ENCODE measurements around the gene GON4L. TPM values are rescaled to one million over a fixed set of nuclear protein-coding genes. Genes with fewer than 3 reads are reported as not detected.
A peak's percentile ranks its signal among the peaks of the same experiment; 100 is the strongest.

GON4L gene
- polyA plus RNA-seq, 1 of the 3 experiments (the other 2 are of a cell fraction): 16.5 TPM

DNA sequence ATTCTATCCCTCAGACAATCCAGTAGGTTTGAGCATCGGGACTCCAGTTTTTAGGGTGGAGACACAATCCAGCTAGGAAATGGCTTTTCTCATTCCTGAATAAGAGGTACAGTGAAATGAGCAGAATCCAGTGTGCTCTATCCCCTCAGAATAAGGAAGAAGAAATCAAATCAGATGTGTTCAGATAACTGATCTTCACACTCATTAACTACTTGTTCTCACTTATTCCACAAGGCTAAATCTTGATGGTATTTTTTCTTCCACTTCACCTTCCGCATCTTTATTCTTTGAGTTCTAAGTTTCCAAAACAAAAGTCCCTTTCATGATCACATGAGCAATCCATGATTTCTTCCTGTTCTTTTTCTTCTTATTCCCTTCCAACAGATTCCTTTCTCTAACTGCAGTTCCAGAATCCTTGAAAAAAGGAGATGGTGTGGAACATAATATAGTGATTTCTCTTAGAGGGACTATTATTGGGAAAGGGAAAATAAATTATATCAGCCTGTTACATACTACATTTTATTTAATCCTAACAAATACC is 4.0 kb upstream of the GON4L start:
- no peak for TF ChIP-seq GABPA (IDR thresholded peaks at IDR 0.05; ENCODE audit: low read depth)
- no peak for TF ChIP-seq POLR2AphosphoS5 (IDR thresholded peaks at IDR 0.05; ENCODE audit: low read depth, low read length)
- TF ChIP-seq, protein P1, sequence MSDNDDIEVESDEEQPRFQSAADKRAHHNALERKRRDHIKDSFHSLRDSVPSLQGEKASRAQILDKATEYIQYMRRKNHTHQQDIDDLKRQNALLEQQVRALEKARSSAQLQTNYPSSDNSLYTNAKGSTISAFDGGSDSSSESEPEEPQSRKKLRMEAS (IDR thresholded peaks at IDR 0.05; ENCODE audit: low read depth): no peak
- H4K20me1 ChIP-seq (ENCODE audit: insufficient read depth): no peaks in the 10 kb centered on the region
- peaks cover 71% of the 10 kb centered on the region for H3K79me2 ChIP-seq (ENCODE audit: insufficient read depth)
- H3K9me2 ChIP-seq: no peaks in the 10 kb centered on the region
- no peak for DNase-seq
- peak overlapping the region; percentile 95 to 96 for H3K27ac ChIP-seq (ENCODE audit: low read depth in 2 of 2, low read length in 1 of 2)
- no peaks in the 10 kb centered on the region for H3K9me3 ChIP-seq
- 55% methylated on average over 2 of the region's 2 CpGs for WGBS (ENCODE audit: low lambda C conversion rate)
- peak overlapping the region; percentile 71; the same call in 1 of the 2 replicates for H2AFZ ChIP-seq (ENCODE audit: low read depth)
- ChIA-PET POLR2A (interaction anchor here (0.9 to 4.0 kb wide), 3 partner anchors 11 to 221 kb away, joined by 3 to 32 read pairs (median 14); partner anchors contain the start of genes KHDC4 and MEX3A), CTCF (no interaction called here)
- H3F3A ChIP-seq (replicated peaks; ENCODE audit: insufficient read depth): peaks cover 32% of the 10 kb centered on the region
- H3K9ac ChIP-seq: peak overlapping the region; percentile 88
- H3K4me1 ChIP-seq (ENCODE audit: control insufficient read depth in 1 of 2, insufficient read depth in 2 of 2, low read depth in 1 of 2, low read length in 1 of 2): peaks cover 9 to 16% of the 10 kb centered on the region in 2 experiments; a peak in 3 of 4 replicates
- H3K27me3 ChIP-seq (ENCODE audit: insufficient read depth): no peaks in the 10 kb centered on the region
- peak overlapping the region; percentile 66 to 89 for H3K4me3 ChIP-seq (ENCODE audit: low read depth in 2 of 2, low read length in 1 of 2)
- peaks cover 0 to 6% of the 10 kb centered on the region in 2 experiments for H3K36me3 ChIP-seq (replicated peaks in 1 of 2; ENCODE audit: control insufficient read depth in 1 of 2, insufficient read depth in 2 of 2, low read length in 1 of 2)
- peak overlapping the region; percentile 88 for H3K4me2 ChIP-seq

DNA sequence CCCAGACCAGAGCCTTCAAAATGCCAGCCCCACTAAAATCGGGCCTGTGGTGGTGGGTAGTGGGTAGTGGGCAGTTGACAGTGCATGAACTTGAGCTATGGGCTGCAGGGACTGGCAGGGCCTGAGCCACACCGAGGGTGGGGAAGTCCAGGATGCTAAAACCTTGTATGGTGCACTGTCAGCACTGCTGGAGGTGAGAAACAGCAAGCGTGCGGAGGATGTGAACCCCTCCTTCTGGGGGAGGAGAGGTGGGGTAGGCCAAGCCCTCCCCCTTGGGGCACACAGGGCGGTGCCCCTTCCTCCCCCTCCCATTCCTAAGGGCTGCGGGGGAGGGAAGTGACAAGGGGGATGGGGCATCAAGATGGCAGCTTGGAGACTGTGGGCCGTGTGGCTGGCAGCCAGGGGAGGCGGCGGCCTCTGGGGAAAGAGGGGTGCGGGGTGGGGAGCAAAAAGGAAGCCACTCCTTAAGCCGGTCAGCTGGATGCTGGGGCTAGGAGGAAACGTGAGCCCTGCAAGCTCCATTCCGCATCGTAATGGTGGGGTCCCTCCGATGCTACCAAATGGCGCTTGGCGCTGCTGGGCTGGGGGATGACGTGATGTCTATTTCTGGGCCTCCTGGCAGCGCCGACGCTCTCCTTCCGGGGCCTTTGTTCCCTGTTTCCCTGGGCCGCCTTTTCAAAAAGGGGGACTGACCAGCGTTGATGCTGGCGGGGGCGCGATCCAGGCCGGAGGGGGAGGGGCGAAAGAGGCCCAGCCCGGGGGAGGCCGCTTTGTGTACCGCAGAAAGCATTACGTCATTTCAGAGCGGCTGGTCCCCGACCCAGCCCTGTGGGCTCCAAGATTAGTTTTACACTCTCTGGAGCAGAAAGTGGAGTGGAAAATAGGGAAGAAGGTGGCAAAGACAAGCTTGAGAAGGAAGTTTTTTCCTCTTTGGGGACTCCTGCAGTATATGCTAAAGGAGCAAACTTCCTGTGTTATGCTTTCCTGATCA is 3.2 kb upstream of the GON4L start:
- H3K79me2 ChIP-seq (ENCODE audit: insufficient read depth): peaks cover 73% of the 10 kb centered on the region
- CTCF ChIA-PET: interaction anchor here (1.6 kb wide), 1 partner anchor 78 kb away, joined by 3 read pairs; no protein-coding TSS in a partner anchor
- TF ChIP-seq NRF1 (IDR thresholded peaks at IDR 0.05; ENCODE audit: low read depth, low read length): no peak
- no peak for TF ChIP-seq SMC3 (IDR thresholded peaks at IDR 0.05; ENCODE audit: low read depth, low read length)
- no peak for TF ChIP-seq EZH2phosphoT487 (IDR thresholded peaks at IDR 0.05; ENCODE audit: borderline replicate concordance, low read depth)
- TF ChIP-seq, protein P2, sequence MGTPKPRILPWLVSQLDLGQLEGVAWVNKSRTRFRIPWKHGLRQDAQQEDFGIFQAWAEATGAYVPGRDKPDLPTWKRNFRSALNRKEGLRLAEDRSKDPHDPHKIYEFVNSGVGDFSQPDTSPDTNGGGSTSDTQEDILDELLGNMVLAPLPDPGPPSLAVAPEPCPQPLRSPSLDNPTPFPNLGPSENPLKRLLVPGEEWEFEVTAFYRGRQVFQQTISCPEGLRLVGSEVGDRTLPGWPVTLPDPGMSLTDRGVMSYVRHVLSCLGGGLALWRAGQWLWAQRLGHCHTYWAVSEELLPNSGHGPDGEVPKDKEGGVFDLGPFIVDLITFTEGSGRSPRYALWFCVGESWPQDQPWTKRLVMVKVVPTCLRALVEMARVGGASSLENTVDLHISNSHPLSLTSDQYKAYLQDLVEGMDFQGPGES (IDR thresholded peaks at IDR 0.05; ENCODE audit: low read depth, low read length): no peak
- TF ChIP-seq GABPA (IDR thresholded peaks at IDR 0.05; ENCODE audit: low read depth): peak; percentile 27; the same call in 1 of the 2 replicates
- TF ChIP-seq CHD2 (IDR thresholded peaks at IDR 0.05; ENCODE audit: low read length, partially characterized antibody): peak; percentile 42
- TF ChIP-seq SIN3A (IDR thresholded peaks at IDR 0.05; ENCODE audit: borderline replicate concordance, low read depth, low read length): no peak
- peak in 1 of 2 experiments; percentile 29; a peak in 1 of 4 replicates for TF ChIP-seq EP300 (IDR thresholded peaks at IDR 0.05; ENCODE audit: borderline replicate concordance in 1 of 2, low read depth in 1 of 2, low read length in 1 of 2)
- TF ChIP-seq, protein P3, sequence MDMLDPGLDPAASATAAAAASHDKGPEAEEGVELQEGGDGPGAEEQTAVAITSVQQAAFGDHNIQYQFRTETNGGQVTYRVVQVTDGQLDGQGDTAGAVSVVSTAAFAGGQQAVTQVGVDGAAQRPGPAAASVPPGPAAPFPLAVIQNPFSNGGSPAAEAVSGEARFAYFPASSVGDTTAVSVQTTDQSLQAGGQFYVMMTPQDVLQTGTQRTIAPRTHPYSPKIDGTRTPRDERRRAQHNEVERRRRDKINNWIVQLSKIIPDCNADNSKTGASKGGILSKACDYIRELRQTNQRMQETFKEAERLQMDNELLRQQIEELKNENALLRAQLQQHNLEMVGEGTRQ (IDR thresholded peaks at IDR 0.05; ENCODE audit: borderline replicate concordance, low read depth, low read length): no peak
- TF ChIP-seq, protein P4, sequence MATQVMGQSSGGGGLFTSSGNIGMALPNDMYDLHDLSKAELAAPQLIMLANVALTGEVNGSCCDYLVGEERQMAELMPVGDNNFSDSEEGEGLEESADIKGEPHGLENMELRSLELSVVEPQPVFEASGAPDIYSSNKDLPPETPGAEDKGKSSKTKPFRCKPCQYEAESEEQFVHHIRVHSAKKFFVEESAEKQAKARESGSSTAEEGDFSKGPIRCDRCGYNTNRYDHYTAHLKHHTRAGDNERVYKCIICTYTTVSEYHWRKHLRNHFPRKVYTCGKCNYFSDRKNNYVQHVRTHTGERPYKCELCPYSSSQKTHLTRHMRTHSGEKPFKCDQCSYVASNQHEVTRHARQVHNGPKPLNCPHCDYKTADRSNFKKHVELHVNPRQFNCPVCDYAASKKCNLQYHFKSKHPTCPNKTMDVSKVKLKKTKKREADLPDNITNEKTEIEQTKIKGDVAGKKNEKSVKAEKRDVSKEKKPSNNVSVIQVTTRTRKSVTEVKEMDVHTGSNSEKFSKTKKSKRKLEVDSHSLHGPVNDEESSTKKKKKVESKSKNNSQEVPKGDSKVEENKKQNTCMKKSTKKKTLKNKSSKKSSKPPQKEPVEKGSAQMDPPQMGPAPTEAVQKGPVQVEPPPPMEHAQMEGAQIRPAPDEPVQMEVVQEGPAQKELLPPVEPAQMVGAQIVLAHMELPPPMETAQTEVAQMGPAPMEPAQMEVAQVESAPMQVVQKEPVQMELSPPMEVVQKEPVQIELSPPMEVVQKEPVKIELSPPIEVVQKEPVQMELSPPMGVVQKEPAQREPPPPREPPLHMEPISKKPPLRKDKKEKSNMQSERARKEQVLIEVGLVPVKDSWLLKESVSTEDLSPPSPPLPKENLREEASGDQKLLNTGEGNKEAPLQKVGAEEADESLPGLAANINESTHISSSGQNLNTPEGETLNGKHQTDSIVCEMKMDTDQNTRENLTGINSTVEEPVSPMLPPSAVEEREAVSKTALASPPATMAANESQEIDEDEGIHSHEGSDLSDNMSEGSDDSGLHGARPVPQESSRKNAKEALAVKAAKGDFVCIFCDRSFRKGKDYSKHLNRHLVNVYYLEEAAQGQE (IDR thresholded peaks at IDR 0.05; ENCODE audit: low read depth, low read length): no peak
- no peak for TF ChIP-seq GATA2 (CRISPR knock-in tag; IDR thresholded peaks at IDR 0.05)
- TF ChIP-seq, protein P5, sequence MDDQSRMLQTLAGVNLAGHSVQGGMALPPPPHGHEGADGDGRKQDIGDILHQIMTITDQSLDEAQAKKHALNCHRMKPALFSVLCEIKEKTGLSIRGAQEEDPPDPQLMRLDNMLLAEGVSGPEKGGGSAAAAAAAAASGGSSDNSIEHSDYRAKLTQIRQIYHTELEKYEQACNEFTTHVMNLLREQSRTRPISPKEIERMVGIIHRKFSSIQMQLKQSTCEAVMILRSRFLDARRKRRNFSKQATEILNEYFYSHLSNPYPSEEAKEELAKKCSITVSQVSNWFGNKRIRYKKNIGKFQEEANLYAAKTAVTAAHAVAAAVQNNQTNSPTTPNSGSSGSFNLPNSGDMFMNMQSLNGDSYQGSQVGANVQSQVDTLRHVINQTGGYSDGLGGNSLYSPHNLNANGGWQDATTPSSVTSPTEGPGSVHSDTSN (IDR thresholded peaks at IDR 0.05): no peak
- no peak; the same call in 1 of the 2 replicates for TF ChIP-seq NFIC (IDR thresholded peaks at IDR 0.05; ENCODE audit: borderline replicate concordance)
- TF ChIP-seq MEF2A (IDR thresholded peaks at IDR 0.05; ENCODE audit: borderline replicate concordance, low read depth): peak; percentile 83; the same call in 1 of the 2 replicates

More for the DNA sequence above, 3.2 kb upstream of the GON4L start:
- Histone ChIP-seq H3K9me3 (no peaks in the 10 kb centered on the region), H2AFZ (ENCODE audit: low read depth) (peak overlapping the region; percentile 71; the same call in 1 of the 2 replicates), H3K27me3 (ENCODE audit: insufficient read depth) (no peaks in the 10 kb centered on the region), H3K27ac (ENCODE audit: low read depth in 2 of 2, low read length in 1 of 2) (peak overlapping the region; percentile 95 to 96), H3K9ac (peak overlapping the region; percentile 88), H3K4me1 (ENCODE audit: control insufficient read depth in 1 of 2, insufficient read depth in 2 of 2, low read depth in 1 of 2, low read length in 1 of 2) (peaks cover 9 to 17% of the 10 kb centered on the region in 2 experiments; a peak in 3 of 4 replicates), H3K4me2 (peak overlapping the region; percentile 88), H3K9me2 (no peaks in the 10 kb centered on the region), H4K20me1 (ENCODE audit: insufficient read depth) (no peaks in the 10 kb centered on the region), H3K4me3 (ENCODE audit: low read depth in 2 of 2, low read length in 1 of 2) (peak overlapping the region; percentile 66 to 89), H3F3A (replicated peaks; ENCODE audit: insufficient read depth) (peaks cover 32% of the 10 kb centered on the region), H3K36me3 (replicated peaks in 1 of 2; ENCODE audit: control insufficient read depth in 1 of 2, insufficient read depth in 2 of 2, low read length in 1 of 2) (peaks cover 4 to 6% of the 10 kb centered on the region in 2 experiments)
- POLR2A ChIA-PET: interaction anchor here (0.7 to 4.0 kb wide), 8 partner anchors 12 to 222 kb away, joined by 3 to 32 read pairs (median 4); partner anchors contain the start of genes KHDC4 and MEX3A
- WGBS (ENCODE audit: low lambda C conversion rate): 18% methylated on average over 28 of the region's 35 CpGs
- DNase-seq: peak; percentile 87
